ENCODE data around the gene SDK1.
"Not testable (repeated sequence)": the region's sequence is repeated elsewhere in the genome, so short reads cannot be mapped to it uniquely, and the experiment has no call there.

The SDK1 gene

GRCh38 chr7:3688842-3689241 is 387.8 kb downstream of the SDK1 start:
- no peak for DNase-seq

DNA sequence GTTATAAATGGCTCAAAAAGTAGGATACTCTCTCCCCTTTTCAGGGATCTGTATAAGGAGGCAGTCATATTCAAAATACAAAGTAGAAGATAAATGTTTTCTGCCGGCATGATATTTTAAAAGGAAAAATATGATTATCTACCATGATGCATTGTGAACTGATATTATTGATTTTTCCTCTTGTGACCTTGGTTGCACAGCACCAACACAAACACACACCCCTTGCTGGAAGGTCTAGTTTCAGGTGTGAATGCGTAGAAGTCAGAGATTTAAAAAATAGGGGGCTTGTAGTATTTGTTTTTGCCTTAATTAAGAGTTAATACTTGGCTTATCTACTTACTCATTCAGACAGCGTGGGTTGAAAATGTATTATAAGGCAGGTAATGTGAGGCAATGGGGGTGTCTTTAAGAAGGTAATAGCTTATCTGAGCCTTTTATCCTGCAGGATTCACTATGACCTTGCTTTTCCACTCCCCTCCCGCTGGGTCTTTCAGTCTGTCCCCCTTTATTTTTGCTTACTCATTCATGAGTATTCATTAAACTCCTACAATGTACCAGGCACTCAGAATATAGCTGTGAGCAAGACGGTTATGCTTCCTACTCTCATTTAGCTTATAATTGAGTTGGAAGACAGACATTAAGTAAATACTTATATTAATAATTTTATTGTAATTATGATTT is 390.6 kb downstream of the SDK1 start:
- no peak for DNase-seq

DNA sequence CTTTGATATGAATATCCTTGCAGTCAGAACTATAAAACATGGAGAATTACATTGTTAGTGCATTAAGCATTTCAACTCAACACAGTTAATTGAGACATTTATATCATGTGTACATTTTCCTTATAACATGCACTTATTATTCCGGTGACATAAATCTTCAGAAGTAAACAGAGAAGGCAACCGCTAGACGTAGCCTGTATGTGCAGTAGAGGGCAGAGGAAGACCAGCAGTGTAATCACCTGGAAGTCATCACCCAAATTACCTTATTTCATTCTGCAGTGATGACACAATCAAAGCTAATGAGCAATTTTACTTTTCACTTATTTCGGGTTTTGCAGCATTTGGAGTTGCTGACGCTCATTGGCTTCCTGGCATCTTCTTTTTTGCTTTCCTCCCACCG is 394.6 kb downstream of the SDK1 start:
- DNase-seq, result no peak

GRCh38 chr7:3696113-3696512 is 395.1 kb downstream of the SDK1 start:
- no peak for DNase-seq

GRCh38 chr7:3697472-3697871 is 396.4 kb downstream of the SDK1 start:
- DNase-seq, result no peak

GRCh38 chr7:3705258-3705657 is 404.2 kb downstream of the SDK1 start:
- DNase-seq, result no peak

- DNase-seq, result not testable (repeated sequence)
Measured at GRCh38 chr7:3706091-3706490, 405.0 kb downstream of the SDK1 start.

DNA sequence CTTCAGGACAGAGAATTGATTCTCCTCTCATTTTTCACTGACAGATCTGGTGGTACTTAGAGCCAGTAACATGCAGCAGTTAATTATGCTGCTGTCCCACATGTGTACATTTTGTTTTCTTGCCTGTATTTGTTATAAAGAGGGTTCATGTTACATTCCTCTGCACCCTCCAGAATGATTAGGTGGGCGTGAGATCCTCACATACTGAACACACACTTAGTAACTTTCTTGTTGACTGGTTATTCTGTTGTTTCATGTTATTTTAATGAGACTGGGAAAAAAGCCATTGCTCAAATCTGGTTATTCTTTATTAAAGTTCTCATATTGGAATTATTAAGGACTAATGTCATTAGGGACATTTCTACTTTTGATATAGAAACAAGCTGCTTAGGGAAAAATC is 409.1 kb downstream of the SDK1 start:
- DNase-seq, result no peak

DNA sequence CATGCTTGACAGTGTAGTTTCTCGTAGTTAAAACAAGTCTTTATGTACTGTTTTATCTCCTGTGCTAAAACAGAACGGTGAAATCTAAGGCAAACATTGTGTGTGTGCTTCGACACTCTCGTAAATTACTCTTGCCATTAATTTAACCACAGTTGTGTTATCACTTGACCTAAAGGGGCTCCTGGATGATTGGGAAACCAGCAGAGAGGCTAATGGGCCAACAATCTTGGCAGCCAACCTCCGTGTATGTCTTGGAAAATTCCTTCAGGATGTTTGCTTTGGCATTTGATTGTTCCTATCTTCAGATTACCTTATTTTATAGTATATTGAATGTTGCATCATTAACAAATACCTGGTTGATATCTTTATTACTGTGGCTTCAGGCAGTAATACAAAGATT is 409.5 kb downstream of the SDK1 start:
- DNase-seq, result no peak

DNA sequence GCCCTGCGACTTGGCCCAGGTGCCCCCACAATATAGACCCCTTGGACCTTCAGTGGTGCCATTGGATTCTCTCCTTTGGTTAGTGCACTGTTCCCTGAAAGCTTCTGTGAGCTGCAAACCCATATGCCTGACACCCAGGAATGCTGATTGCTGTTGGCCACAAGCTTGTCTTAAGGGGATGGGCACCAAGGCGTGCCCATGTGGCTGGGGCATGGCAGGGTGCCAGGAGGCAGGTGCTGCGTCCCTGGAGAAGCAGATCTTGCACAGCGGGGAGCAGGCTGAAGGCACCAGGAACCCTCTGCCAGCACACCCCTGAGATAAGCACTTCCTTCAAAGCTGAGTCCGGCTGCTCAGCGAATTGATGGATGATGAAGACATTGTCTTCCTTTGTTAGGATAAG is 411.8 kb downstream of the SDK1 start:
- no peak for DNase-seq

GRCh38 chr7:3721422-3721821 is 420.4 kb downstream of the SDK1 start:
- DNase-seq, result no peak

- DNase-seq, result peak; percentile 49
Measured at GRCh38 chr7:3722396-3722922, 421.4 kb downstream of the SDK1 start.

- DNase-seq, result no peak
Measured at GRCh38 chr7:3725155-3726059, 424.4 kb downstream of the SDK1 start.

DNA sequence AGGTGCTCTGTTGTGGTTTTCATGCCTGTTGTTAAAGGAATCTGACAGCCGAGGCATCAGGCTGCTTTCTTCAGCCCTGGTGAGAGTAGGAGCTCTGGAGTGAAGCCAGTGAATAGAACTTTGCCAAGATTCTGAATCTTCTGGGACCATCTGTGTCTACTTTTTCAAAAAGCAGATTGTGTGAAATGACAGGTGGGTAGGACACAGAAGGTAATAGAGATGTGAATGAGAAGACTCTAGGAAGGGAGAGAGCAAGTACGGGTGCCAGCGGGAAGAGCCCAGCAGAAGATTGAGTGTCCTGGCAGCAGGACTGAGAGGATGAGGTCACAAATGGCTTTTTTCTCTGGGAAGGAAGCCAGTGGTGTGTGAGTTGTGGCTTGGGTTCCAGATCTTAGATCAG is 429.2 kb downstream of the SDK1 start:
- no peak for DNase-seq

DNA sequence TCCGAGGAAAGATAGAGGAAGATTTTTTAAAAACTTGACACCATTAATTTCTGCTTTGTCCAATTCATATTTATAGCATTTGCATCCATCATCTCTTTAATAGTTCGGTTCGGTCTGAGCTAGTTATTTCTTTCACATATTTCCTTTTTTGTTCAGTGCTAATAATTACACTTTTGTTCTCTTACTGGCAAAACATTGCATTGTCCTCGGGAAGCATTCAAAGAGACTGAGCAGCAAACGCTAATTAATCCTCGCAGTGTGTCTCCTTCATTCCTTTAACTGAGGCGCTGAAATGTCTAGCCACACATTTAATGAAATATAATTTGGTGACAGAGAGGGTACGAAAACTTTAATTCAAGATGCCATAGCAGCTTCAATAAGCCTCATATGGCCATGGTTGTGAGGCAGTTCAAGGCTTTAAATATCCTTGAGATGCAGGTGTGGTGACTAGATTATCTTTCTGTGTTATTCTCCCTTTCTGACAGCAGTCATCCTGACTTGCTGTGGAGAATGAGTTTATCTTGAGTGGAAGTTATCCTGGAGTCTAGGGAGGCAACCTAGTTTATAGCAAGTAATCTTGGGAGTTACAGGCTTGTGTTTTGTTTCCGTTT is 431.4 kb downstream of the SDK1 start:
- DNase-seq, result no peak

GRCh38 chr7:3733541-3734140 is 432.6 kb downstream of the SDK1 start:
- DNase-seq, result no peak

DNA sequence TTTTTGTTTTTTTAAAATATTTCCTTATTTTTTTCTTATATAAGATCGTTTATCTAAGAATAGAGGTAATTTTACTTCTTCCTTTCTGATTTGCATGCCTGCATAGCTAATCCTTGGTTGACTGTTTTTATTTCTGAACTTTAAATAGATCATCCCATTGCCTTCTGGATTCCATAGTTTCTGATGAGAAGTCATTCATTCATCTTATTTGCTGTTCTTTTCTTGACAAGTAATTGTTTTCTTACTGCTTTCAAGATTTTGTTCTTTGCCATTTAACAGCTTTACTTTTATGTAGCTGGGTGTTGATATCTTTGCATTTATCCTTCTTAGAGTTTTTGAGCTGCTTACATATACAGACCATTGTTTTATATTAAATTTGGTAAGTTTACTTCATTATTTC is 437.9 kb downstream of the SDK1 start:
- DNase-seq, result no peak

GRCh38 chr7:3739983-3740382 is 438.9 kb downstream of the SDK1 start:
- DNase-seq, result no peak

DNA sequence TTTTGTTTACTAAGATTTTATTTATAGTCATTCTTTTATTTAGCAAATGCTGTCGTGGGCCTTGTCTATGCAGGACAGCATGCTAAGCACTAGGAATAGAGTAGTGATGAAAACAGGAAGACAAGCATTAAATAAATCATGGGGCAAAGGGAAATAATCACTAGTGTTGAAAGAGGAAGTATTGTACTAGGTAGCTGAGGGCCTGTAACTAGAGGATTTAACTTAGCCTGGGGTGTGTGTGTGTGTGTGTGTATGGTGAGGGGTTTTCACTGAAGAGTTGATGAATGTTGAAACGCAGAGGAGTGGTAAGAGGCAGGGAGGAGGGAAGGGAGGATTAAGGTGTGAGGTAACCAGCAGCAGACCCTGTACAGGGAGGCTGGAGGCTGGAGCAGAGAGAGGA is 446.4 kb downstream of the SDK1 start:
- DNase-seq, result no peak

GRCh38 chr7:3748389-3748788 is 447.3 kb downstream of the SDK1 start:
- no peak for DNase-seq

DNA sequence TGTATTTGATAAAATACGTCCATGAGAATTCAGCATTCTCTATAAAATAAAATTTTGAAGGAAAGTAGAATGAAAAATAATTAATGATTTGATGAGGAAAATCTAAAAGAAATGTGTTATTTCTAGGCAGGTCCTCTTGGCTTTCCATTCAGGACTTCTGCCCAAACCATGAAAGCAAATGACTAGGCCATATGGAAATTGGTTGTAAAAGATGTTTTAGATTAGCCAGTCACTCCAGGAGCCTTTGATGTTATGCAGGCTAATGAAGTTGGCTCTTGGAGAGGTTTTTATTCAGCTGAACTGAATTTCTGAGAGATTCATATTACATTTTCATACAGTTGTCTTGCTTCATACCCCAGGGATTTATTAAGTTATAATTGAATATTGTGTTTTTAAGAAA is 452.8 kb downstream of the SDK1 start:
- DNase-seq, result no peak

GRCh38 chr7:3754493-3755341 is 453.7 kb downstream of the SDK1 start:
- peak; percentile 93 for DNase-seq

Data from NCI-H2081 treated with DMSO at 0.1 percent for 48 hours (cell line).